Measurements from ENCODE around the gene NECTIN4. TPM values are rescaled to one million over a fixed set of nuclear protein-coding genes. Genes with fewer than 3 reads are reported as not detected.

NECTIN4 gene
- 0.13 TPM for total RNA-seq (ENCODE audit: unreplicated experiment)
- long read RNA-seq: 0 reads

DNA sequence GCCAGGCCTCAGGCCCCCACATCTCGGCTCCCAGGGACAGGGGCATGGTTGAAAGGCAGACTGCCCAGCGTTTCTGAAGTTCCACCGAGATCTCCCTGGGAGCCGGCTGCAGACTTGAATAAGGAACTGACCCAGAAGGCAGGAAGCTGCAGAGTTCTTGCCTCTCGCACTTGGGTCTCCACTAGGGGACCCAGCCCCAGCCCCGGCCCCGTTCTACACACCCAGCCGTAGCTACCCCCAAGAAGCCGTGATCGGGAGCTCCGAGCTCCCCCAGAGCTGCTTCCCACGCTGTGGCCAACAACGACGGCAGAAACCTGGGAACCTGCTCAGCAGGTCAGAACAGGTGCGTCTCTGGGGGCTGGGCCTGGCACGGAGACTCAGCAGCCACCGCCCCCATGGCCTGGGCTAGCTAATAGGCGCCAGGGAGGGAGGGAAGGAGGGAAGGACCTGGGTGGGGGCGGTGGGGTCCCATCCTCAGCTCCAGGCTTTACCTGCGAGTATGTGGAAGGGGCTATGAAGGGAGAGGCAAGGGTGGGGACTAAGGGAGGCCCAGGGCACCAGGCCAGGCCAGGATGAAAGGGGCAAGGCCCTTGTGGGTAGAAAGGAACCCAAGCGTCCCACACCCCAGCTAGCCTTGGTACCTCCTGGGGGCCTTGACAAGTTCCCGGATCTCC, at the start of gene NECTIN4:
Gene NECTIN4, minus strand, starts transcription at position 308 of the 674 bp plus-strand sequence. Its CDS starts 262 bp downstream, at position 46.
- Mint-ChIP-seq H3K36me3 (ENCODE audit: low read depth, unreplicated experiment) (no peaks in the 10 kb centered on the region), H3K4me1 (ENCODE audit: unreplicated experiment) (peaks cover 7% of the 10 kb centered on the region), H3K27ac (ENCODE audit: unreplicated experiment) (no peak within 1 kb of the TSS), H3K27me3 (ENCODE audit: unreplicated experiment) (peaks cover 6% of the 10 kb centered on the region), H3K4me3 (ENCODE audit: unreplicated experiment) (no peak within 1 kb of the TSS), H3K9me3 (ENCODE audit: unreplicated experiment) (no peaks in the 10 kb centered on the region)
- DNase-seq (ENCODE audit: low spot score): no peak
- TF ChIP-seq, protein P1, sequence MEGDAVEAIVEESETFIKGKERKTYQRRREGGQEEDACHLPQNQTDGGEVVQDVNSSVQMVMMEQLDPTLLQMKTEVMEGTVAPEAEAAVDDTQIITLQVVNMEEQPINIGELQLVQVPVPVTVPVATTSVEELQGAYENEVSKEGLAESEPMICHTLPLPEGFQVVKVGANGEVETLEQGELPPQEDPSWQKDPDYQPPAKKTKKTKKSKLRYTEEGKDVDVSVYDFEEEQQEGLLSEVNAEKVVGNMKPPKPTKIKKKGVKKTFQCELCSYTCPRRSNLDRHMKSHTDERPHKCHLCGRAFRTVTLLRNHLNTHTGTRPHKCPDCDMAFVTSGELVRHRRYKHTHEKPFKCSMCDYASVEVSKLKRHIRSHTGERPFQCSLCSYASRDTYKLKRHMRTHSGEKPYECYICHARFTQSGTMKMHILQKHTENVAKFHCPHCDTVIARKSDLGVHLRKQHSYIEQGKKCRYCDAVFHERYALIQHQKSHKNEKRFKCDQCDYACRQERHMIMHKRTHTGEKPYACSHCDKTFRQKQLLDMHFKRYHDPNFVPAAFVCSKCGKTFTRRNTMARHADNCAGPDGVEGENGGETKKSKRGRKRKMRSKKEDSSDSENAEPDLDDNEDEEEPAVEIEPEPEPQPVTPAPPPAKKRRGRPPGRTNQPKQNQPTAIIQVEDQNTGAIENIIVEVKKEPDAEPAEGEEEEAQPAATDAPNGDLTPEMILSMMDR (IDR thresholded peaks at IDR 0.05; ENCODE audit: unreplicated experiment): no peak

GRCh38 chr1:161138431-161138830, 49.1 kb upstream of the NECTIN4 start:
- DNase-seq (ENCODE audit: low spot score): no peak
- H3K4me3 Mint-ChIP-seq (ENCODE audit: unreplicated experiment): peak overlapping the region; percentile 64
- H3K36me3 Mint-ChIP-seq (ENCODE audit: low read depth, unreplicated experiment): peaks cover 3% of the 10 kb centered on the region
- no peaks in the 10 kb centered on the region for H3K9me3 Mint-ChIP-seq (ENCODE audit: unreplicated experiment)
- TF ChIP-seq, protein P1 (IDR thresholded peaks at IDR 0.05; ENCODE audit: unreplicated experiment): no peak
- peak overlapping the region; percentile 95 for H3K27ac Mint-ChIP-seq (ENCODE audit: unreplicated experiment)
- peaks cover 48% of the 10 kb centered on the region for H3K4me1 Mint-ChIP-seq (ENCODE audit: unreplicated experiment)
- H3K27me3 Mint-ChIP-seq (ENCODE audit: unreplicated experiment): peaks cover 2% of the 10 kb centered on the region

- peak overlapping the region; percentile 95 for H3K27ac Mint-ChIP-seq (ENCODE audit: unreplicated experiment)
- no peaks in the 10 kb centered on the region for H3K9me3 Mint-ChIP-seq (ENCODE audit: unreplicated experiment)
- peaks cover 2% of the 10 kb centered on the region for H3K27me3 Mint-ChIP-seq (ENCODE audit: unreplicated experiment)
- no peak for DNase-seq (ENCODE audit: low spot score)
- peaks cover 3% of the 10 kb centered on the region for H3K36me3 Mint-ChIP-seq (ENCODE audit: low read depth, unreplicated experiment)
- peaks cover 48% of the 10 kb centered on the region for H3K4me1 Mint-ChIP-seq (ENCODE audit: unreplicated experiment)
- no peak overlapping the region for H3K4me3 Mint-ChIP-seq (ENCODE audit: unreplicated experiment)
- TF ChIP-seq, protein P1 (IDR thresholded peaks at IDR 0.05; ENCODE audit: unreplicated experiment): no peak
Observed at GRCh38 chr1:161137881-161138280, 48.5 kb upstream of the NECTIN4 start.

GRCh38 chr1:161133220-161133740, 43.9 kb upstream of the NECTIN4 start:
- peaks cover 7% of the 10 kb centered on the region for H3K27me3 Mint-ChIP-seq (ENCODE audit: unreplicated experiment)
- TF ChIP-seq, protein P1 (IDR thresholded peaks at IDR 0.05; ENCODE audit: unreplicated experiment): no peak
- H3K36me3 Mint-ChIP-seq (ENCODE audit: low read depth, unreplicated experiment): peaks cover 17% of the 10 kb centered on the region
- H3K4me3 Mint-ChIP-seq (ENCODE audit: unreplicated experiment): no peak overlapping the region
- no peaks in the 10 kb centered on the region for H3K9me3 Mint-ChIP-seq (ENCODE audit: unreplicated experiment)
- H3K27ac Mint-ChIP-seq (ENCODE audit: unreplicated experiment): no peak overlapping the region
- no peak for DNase-seq (ENCODE audit: low spot score)
- H3K4me1 Mint-ChIP-seq (ENCODE audit: unreplicated experiment): peaks cover 65% of the 10 kb centered on the region
